HEK293 (cell line): ENCODE data around the gene PRKG1.

ENCODE experiments used
- CTCF ChIA-PET: fragments of 350-600 bp; formaldehyde crosslinking; extraction: SDS; loops from one replicate; lab custom pipeline; 2021; ENCODE audit warnings: antibody characterized with exemption; lab: Yijun Ruan, JAX
- POLR2A ChIA-PET: fragments of 300-600 bp; formaldehyde crosslinking; extraction: SDS; loops from one replicate; lab custom pipeline; 2020; ENCODE audit warnings: antibody characterized with exemption, inconsistent platforms; lab: Yijun Ruan, JAX
- H3K27ac ChIP-seq: fragments of 200-500 bp; sonication (Bioruptor generic); 2 replicates; pipeline ENCODE4 v1.5.1; 2014; ENCODE audit warnings: low read depth, low read length, control low read depth, inconsistent platforms; ENCODE audit errors: extremely low read depth
- H3K36me3 ChIP-seq, 2 experiments: fragments of 200-500 bp in 1 of 2; sonication (Bioruptor generic) in 1 of 2; 1 replicate in 1 of 2; 2 replicates in 1 of 2; pipeline ENCODE4 v1.5.1; 2014 to 2017; ENCODE audit warnings: inconsistent platforms in 2 of 2, low read length in 2 of 2; ENCODE audit not compliant: control insufficient read depth in 2 of 2, insufficient read depth in 1 of 2
- H3K4me1 ChIP-seq: fragments of 200-500 bp; sonication (Bioruptor generic); 2 replicates; pipeline ENCODE4 v1.5.1; 2014; ENCODE audit warnings: mild to moderate bottlenecking, low read length, inconsistent platforms; ENCODE audit not compliant: control insufficient read depth, insufficient read depth
- H3K4me3 ChIP-seq: 2 replicates; pipeline ENCODE4 v1.5.1; 2011; ENCODE audit warnings: low read depth, mild to moderate bottlenecking, control low read depth, low read length, moderate library complexity
- H3K9me3 ChIP-seq: fragments of 200-500 bp; sonication (Bioruptor generic); 2 replicates; pipeline ENCODE4 v1.5.1; 2014; ENCODE audit warnings: low read depth, low read length, inconsistent platforms; ENCODE audit not compliant: control insufficient read depth, insufficient read depth
- GFI1B ChIP-seq: fragments of 450-650 bp; formaldehyde crosslinking; IDR thresholded peaks from 2 replicates; pipeline ENCODE4 v1.5.1; 2016; ENCODE audit warnings: missing biosample characterization, missing genetic modification characterization
- IKZF3 ChIP-seq: fragments of 450-650 bp; IDR thresholded peaks from 2 replicates; pipeline ENCODE4 v1.5.0; 2018; ENCODE audit warnings: missing biosample characterization, mild to moderate bottlenecking, missing genetic modification characterization, moderate library complexity
- KLF1 ChIP-seq: fragments of 450-650 bp; formaldehyde crosslinking; IDR thresholded peaks from 2 replicates; pipeline ENCODE4 v1.5.1; 2016; ENCODE audit warnings: missing biosample characterization, missing genetic modification characterization
- KLF7 ChIP-seq: fragments of 450-650 bp; formaldehyde crosslinking; IDR thresholded peaks from 2 replicates; pipeline ENCODE4 v1.5.1; 2016; ENCODE audit warnings: missing biosample characterization, missing genetic modification characterization, borderline replicate concordance
- KLF8 ChIP-seq: fragments of 450-650 bp; formaldehyde crosslinking; IDR thresholded peaks from 2 replicates; pipeline ENCODE4 v1.5.1; 2016; ENCODE audit warnings: missing biosample characterization, missing genetic modification characterization
- ZBTB10 ChIP-seq: fragments of 450-650 bp; formaldehyde crosslinking; IDR thresholded peaks from 2 replicates; pipeline ENCODE4 v1.5.1; 2016; ENCODE audit warnings: missing biosample characterization, missing genetic modification characterization
- ZNF146 ChIP-seq: fragments of 450-650 bp; formaldehyde crosslinking; IDR thresholded peaks from 2 replicates; pipeline ENCODE4 v1.5.1; 2016; ENCODE audit warnings: missing biosample characterization, missing genetic modification characterization
- ZNF148 ChIP-seq: fragments of 450-650 bp; formaldehyde crosslinking; IDR thresholded peaks from 2 replicates; pipeline ENCODE4 v1.5.0; 2017; ENCODE audit warnings: missing biosample characterization, missing genetic modification characterization, borderline replicate concordance
- ZNF155 ChIP-seq: fragments of 450-650 bp; formaldehyde crosslinking; IDR thresholded peaks from 2 replicates; pipeline ENCODE4 v1.5.1; 2016; ENCODE audit warnings: missing biosample characterization, missing genetic modification characterization
- ZNF18 ChIP-seq: fragments of 450-650 bp; formaldehyde crosslinking; IDR thresholded peaks from 2 replicates; pipeline ENCODE4 v1.5.1; 2016; ENCODE audit warnings: missing biosample characterization, missing genetic modification characterization
- ZNF248 ChIP-seq: fragments of 450-650 bp; formaldehyde crosslinking; IDR thresholded peaks from 2 replicates; pipeline ENCODE4 v1.5.1; 2017; ENCODE audit warnings: missing biosample characterization, missing genetic modification characterization
- ZNF266 ChIP-seq: fragments of 450-650 bp; formaldehyde crosslinking; IDR thresholded peaks from 2 replicates; pipeline ENCODE4 v1.5.1; 2016; ENCODE audit warnings: missing biosample characterization, missing genetic modification characterization, low read depth
- ZNF416 ChIP-seq: fragments of 450-650 bp; formaldehyde crosslinking; IDR thresholded peaks from 2 replicates; pipeline ENCODE4 v1.5.1; 2016; ENCODE audit warnings: missing biosample characterization, missing genetic modification characterization
- ZNF510 ChIP-seq: fragments of 450-650 bp; formaldehyde crosslinking; IDR thresholded peaks from 2 replicates; pipeline ENCODE4 v1.5.1; 2018; ENCODE audit warnings: mild to moderate bottlenecking, missing genetic modification characterization, missing biosample characterization; ENCODE audit not compliant: insufficient replicate concordance
- ZNF624 ChIP-seq: fragments of 450-650 bp; formaldehyde crosslinking; IDR thresholded peaks from 2 replicates; pipeline ENCODE4 v1.5.1; 2017; ENCODE audit warnings: missing biosample characterization, missing genetic modification characterization
- ZNF654 ChIP-seq: fragments of 450-650 bp; formaldehyde crosslinking; IDR thresholded peaks from 2 replicates; pipeline ENCODE4 v1.5.1; 2016; ENCODE audit warnings: low read depth, missing biosample characterization, missing genetic modification characterization
- ZNF76 ChIP-seq: fragments of 450-650 bp; formaldehyde crosslinking; IDR thresholded peaks from 2 replicates; pipeline ENCODE4; 2016; ENCODE audit warnings: low read depth, missing biosample characterization, missing genetic modification characterization, borderline replicate concordance
- TF ChIP-seq, protein P1 (sequence below): fragments of 450-650 bp; formaldehyde crosslinking; IDR thresholded peaks from 2 replicates; pipeline ENCODE4 v1.5.1; 2016; ENCODE audit warnings: missing biosample characterization, missing genetic modification characterization

The PRKG1 gene

GRCh38 chr10:51045871-51046270 is 28.4 kb upstream of the PRKG1 start (continued):
- TF ChIP-seq, protein P1, sequence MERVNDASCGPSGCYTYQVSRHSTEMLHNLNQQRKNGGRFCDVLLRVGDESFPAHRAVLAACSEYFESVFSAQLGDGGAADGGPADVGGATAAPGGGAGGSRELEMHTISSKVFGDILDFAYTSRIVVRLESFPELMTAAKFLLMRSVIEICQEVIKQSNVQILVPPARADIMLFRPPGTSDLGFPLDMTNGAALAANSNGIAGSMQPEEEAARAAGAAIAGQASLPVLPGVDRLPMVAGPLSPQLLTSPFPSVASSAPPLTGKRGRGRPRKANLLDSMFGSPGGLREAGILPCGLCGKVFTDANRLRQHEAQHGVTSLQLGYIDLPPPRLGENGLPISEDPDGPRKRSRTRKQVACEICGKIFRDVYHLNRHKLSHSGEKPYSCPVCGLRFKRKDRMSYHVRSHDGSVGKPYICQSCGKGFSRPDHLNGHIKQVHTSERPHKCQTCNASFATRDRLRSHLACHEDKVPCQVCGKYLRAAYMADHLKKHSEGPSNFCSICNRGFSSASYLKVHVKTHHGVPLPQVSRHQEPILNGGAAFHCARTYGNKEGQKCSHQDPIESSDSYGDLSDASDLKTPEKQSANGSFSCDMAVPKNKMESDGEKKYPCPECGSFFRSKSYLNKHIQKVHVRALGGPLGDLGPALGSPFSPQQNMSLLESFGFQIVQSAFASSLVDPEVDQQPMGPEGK (tag by site-specific recombination): no peak
- no peak for TF ChIP-seq IKZF3 (tag by site-specific recombination)

GRCh38 chr10:51046654-51047053 is 27.6 kb upstream of the PRKG1 start:
- Histone ChIP-seq H3K9me3 (no peaks in the 10 kb centered on the region), H3K4me3 (no peak overlapping the region), H3K27ac (no peak overlapping the region), H3K36me3 (no peaks in the 10 kb centered on the region), H3K4me1 (no peaks in the 10 kb centered on the region)
- TF ChIP-seq ZNF624 (tag by site-specific recombination) (no peak), ZNF18 (tag by site-specific recombination) (no peak), ZNF148 (no peak), ZNF76 (tag by site-specific recombination) (no peak), GFI1B (tag by site-specific recombination) (no peak), ZNF248 (tag by site-specific recombination) (no peak), KLF7 (tag by site-specific recombination) (no peak), ZNF155 (tag by site-specific recombination) (no peak), ZNF416 (tag by site-specific recombination) (no peak), ZNF266 (tag by site-specific recombination) (no peak), ZBTB10 (tag by site-specific recombination) (no peak), ZNF146 (tag by site-specific recombination) (no peak), KLF8 (tag by site-specific recombination) (no peak), ZNF510 (no peak), KLF1 (tag by site-specific recombination) (no peak), ZNF654 (no peak)
- ChIA-PET CTCF (no interaction called here), POLR2A (no interaction called here)
